ENCODE results near the gene GSN. TPM values are rescaled to one million over a fixed set of nuclear protein-coding genes. Genes with fewer than 3 reads are reported as not detected.

Gene GSN
- total RNA-seq, 1 experiment from 2014 or later, result 278 TPM

DNA sequence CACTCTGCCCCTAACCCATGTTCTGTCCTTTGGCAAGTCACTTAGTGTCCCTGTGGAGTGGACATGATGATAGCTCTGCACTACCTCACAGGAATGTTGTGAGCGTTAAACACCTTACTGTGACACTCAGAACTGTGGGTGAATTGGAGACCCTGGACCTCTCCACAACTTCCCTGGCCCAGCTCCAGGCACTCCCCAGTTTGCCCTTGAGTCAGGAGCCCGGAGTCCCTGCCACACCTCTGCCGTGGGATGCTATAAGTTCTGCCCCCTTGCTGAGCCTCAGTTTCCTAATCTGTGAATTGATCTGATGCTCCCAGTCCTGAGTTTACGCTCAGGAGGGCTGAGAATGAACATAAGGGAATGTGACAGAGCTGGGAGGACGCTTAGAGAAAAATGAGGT is 34.4 kb downstream of the GSN start:
- POLR2A ChIA-PET, result no interaction called here
- in situ Hi-C loops (cut with HindIII; ENCODE audit: low pct_unique_long_range_greater_than_20kb, low sequenced_read_pairs) (no loop called here), intact Hi-C loops (cut with micrococcal nuclease; ENCODE audit: unreplicated experiment) (no loop called here)
- BruUV-seq (replicated peaks), result no TSS peak
- Histone ChIP-seq H3K27ac (ENCODE audit: low read length) (no peak overlapping the region; the same call in 1 of the 2 replicates), H3K36me3 (ENCODE audit: control insufficient read depth, insufficient read depth, low read length) (peaks cover 7% of the 10 kb centered on the region; the same call in 1 of the 2 replicates), H3K4me3 (ENCODE audit: low read depth in 2 of 2, low read length in 2 of 2) (no peak overlapping the region), H3K4me1 (ENCODE audit: control insufficient read depth, insufficient read depth, low read length) (peaks cover 25% of the 10 kb centered on the region), H3K9me3 (ENCODE audit: control insufficient read depth, insufficient read depth, low read depth, low read length) (no peaks in the 10 kb centered on the region), H3K27me3 (ENCODE audit: control insufficient read depth, insufficient read depth, low read length) (no peaks in the 10 kb centered on the region)
- ATAC-seq (no peak), DNase-seq (ENCODE audit: low read depth, low spot score) (no peak)
- CTCF ChIA-PET, result no interaction called here
- TF ChIP-seq, protein P1, sequence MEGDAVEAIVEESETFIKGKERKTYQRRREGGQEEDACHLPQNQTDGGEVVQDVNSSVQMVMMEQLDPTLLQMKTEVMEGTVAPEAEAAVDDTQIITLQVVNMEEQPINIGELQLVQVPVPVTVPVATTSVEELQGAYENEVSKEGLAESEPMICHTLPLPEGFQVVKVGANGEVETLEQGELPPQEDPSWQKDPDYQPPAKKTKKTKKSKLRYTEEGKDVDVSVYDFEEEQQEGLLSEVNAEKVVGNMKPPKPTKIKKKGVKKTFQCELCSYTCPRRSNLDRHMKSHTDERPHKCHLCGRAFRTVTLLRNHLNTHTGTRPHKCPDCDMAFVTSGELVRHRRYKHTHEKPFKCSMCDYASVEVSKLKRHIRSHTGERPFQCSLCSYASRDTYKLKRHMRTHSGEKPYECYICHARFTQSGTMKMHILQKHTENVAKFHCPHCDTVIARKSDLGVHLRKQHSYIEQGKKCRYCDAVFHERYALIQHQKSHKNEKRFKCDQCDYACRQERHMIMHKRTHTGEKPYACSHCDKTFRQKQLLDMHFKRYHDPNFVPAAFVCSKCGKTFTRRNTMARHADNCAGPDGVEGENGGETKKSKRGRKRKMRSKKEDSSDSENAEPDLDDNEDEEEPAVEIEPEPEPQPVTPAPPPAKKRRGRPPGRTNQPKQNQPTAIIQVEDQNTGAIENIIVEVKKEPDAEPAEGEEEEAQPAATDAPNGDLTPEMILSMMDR (IDR thresholded peaks at IDR 0.05), result no peak
- no peak for TF ChIP-seq SIN3A (IDR thresholded peaks at IDR 0.05; ENCODE audit: borderline replicate concordance, insufficient read depth, low read depth, low read length)
- no peak for TF ChIP-seq POLR2AphosphoS5 (IDR thresholded peaks at IDR 0.05; ENCODE audit: low read depth, low read length)
- TF ChIP-seq, protein P2, sequence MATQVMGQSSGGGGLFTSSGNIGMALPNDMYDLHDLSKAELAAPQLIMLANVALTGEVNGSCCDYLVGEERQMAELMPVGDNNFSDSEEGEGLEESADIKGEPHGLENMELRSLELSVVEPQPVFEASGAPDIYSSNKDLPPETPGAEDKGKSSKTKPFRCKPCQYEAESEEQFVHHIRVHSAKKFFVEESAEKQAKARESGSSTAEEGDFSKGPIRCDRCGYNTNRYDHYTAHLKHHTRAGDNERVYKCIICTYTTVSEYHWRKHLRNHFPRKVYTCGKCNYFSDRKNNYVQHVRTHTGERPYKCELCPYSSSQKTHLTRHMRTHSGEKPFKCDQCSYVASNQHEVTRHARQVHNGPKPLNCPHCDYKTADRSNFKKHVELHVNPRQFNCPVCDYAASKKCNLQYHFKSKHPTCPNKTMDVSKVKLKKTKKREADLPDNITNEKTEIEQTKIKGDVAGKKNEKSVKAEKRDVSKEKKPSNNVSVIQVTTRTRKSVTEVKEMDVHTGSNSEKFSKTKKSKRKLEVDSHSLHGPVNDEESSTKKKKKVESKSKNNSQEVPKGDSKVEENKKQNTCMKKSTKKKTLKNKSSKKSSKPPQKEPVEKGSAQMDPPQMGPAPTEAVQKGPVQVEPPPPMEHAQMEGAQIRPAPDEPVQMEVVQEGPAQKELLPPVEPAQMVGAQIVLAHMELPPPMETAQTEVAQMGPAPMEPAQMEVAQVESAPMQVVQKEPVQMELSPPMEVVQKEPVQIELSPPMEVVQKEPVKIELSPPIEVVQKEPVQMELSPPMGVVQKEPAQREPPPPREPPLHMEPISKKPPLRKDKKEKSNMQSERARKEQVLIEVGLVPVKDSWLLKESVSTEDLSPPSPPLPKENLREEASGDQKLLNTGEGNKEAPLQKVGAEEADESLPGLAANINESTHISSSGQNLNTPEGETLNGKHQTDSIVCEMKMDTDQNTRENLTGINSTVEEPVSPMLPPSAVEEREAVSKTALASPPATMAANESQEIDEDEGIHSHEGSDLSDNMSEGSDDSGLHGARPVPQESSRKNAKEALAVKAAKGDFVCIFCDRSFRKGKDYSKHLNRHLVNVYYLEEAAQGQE (IDR thresholded peaks at IDR 0.05; ENCODE audit: insufficient read depth in 1 of 2, low read depth in 2 of 2, low read length in 1 of 2), result no peak
- TF ChIP-seq TCF7L2 (IDR thresholded peaks at IDR 0.05; ENCODE audit: low read depth, low read length), result no peak

DNA sequence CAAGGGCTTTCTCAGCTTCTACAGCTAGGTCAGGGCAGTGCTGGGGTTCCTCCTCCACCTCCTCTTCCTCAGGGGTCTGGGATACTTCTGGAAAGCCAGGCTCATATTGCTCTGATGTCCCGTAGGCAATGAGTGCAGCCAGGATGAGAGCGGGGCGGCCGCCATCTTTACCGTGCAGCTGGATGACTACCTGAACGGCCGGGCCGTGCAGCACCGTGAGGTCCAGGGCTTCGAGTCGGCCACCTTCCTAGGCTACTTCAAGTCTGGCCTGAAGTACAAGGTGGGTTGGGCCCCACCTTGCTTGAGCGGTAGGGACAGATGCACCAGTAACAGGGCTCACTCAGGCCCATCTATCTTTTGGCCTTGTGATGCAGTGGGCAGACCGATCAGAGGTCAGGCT is 34.8 kb downstream of the GSN start:
- TF ChIP-seq, protein P2 (IDR thresholded peaks at IDR 0.05; ENCODE audit: insufficient read depth in 1 of 2, low read depth in 2 of 2, low read length in 1 of 2), result no peak
- no peak for TF ChIP-seq POLR2AphosphoS5 (IDR thresholded peaks at IDR 0.05; ENCODE audit: low read depth, low read length)
- no peak for TF ChIP-seq TCF7L2 (IDR thresholded peaks at IDR 0.05; ENCODE audit: low read depth, low read length)
- TF ChIP-seq SIN3A (IDR thresholded peaks at IDR 0.05; ENCODE audit: borderline replicate concordance, insufficient read depth, low read depth, low read length), result no peak
- TF ChIP-seq, protein P1 (IDR thresholded peaks at IDR 0.05), result no peak
- Histone ChIP-seq H3K4me1 (ENCODE audit: control insufficient read depth, insufficient read depth, low read length) (peaks cover 21% of the 10 kb centered on the region), H3K9me3 (ENCODE audit: control insufficient read depth, insufficient read depth, low read depth, low read length) (no peaks in the 10 kb centered on the region), H3K4me3 (ENCODE audit: low read depth in 2 of 2, low read length in 2 of 2) (no peak overlapping the region), H3K27me3 (ENCODE audit: control insufficient read depth, insufficient read depth, low read length) (no peaks in the 10 kb centered on the region), H3K27ac (ENCODE audit: low read length) (no peak overlapping the region; the same call in 1 of the 2 replicates), H3K36me3 (ENCODE audit: control insufficient read depth, insufficient read depth, low read length) (peaks cover 7% of the 10 kb centered on the region; the same call in 1 of the 2 replicates)
- ChIA-PET POLR2A (no interaction called here), CTCF (no interaction called here)
- ATAC-seq (no peak), DNase-seq (ENCODE audit: low read depth, low spot score) (no peak)
- intact Hi-C loops (cut with micrococcal nuclease; ENCODE audit: unreplicated experiment) (no loop called here), in situ Hi-C loops (cut with HindIII; ENCODE audit: low pct_unique_long_range_greater_than_20kb, low sequenced_read_pairs) (no loop called here)
- no TSS peak for BruUV-seq (replicated peaks)
